ENCODE measurements around the gene PLA2G3.
"Not testable (repeated sequence)": the region's sequence is repeated elsewhere in the genome, so short reads cannot be mapped to it uniquely, and the experiment has no call there.

Gene PLA2G3

GRCh38 chr22:31139866-31140716 lies at the start of gene PLA2G3:
TSS of gene PLA2G3 (minus strand) at chr22:31140508. CDS start at chr22:31140354, 154 bp downstream.
- no peak for DNase-seq (ENCODE audit: low spot score)
- peaks cover 5% of the 10 kb centered on the region for H3K4me1 Mint-ChIP-seq (ENCODE audit: low read depth)
- H3K27ac Mint-ChIP-seq = no peak within 1 kb of the TSS
- peaks cover 5% of the 10 kb centered on the region for H3K9me3 Mint-ChIP-seq
- no peaks in the 10 kb centered on the region for H3K27me3 Mint-ChIP-seq (ENCODE audit: low read depth)
- H3K36me3 Mint-ChIP-seq (ENCODE audit: low read depth) = no peaks in the 10 kb centered on the region
- H3K4me3 Mint-ChIP-seq = no peak within 1 kb of the TSS

GRCh38 chr22:31187627-31188026 lies 47.3 kb upstream of the PLA2G3 start:
- Mint-ChIP-seq H3K27ac (no peak overlapping the region), H3K27me3 (ENCODE audit: low read depth) (no peaks in the 10 kb centered on the region), H3K9me3 (no peaks in the 10 kb centered on the region), H3K36me3 (ENCODE audit: low read depth) (peaks cover 21% of the 10 kb centered on the region), H3K4me1 (ENCODE audit: low read depth) (no peaks in the 10 kb centered on the region), H3K4me3 (no peak overlapping the region)
- no peak for DNase-seq (ENCODE audit: low spot score)

GRCh38 chr22:31185056-31185455 lies 44.7 kb upstream of the PLA2G3 start:
- no peaks in the 10 kb centered on the region for H3K4me1 Mint-ChIP-seq (ENCODE audit: low read depth)
- no peak overlapping the region for H3K4me3 Mint-ChIP-seq
- no peak overlapping the region for H3K27ac Mint-ChIP-seq
- no peaks in the 10 kb centered on the region for H3K9me3 Mint-ChIP-seq
- DNase-seq (ENCODE audit: low spot score) = no peak
- H3K36me3 Mint-ChIP-seq (ENCODE audit: low read depth) = peaks cover 21% of the 10 kb centered on the region
- no peaks in the 10 kb centered on the region for H3K27me3 Mint-ChIP-seq (ENCODE audit: low read depth)

- no peak overlapping the region for H3K4me3 Mint-ChIP-seq
- H3K9me3 Mint-ChIP-seq = no peaks in the 10 kb centered on the region
- no peak for DNase-seq (ENCODE audit: low spot score)
- no peaks in the 10 kb centered on the region for H3K4me1 Mint-ChIP-seq (ENCODE audit: low read depth)
- no peak overlapping the region for H3K27ac Mint-ChIP-seq
- H3K36me3 Mint-ChIP-seq (ENCODE audit: low read depth) = peaks cover 21% of the 10 kb centered on the region
- no peaks in the 10 kb centered on the region for H3K27me3 Mint-ChIP-seq (ENCODE audit: low read depth)
Measured at GRCh38 chr22:31184015-31184414, 43.7 kb upstream of the PLA2G3 start.

- no peak for DNase-seq (ENCODE audit: low spot score)
- no peak overlapping the region for H3K4me3 Mint-ChIP-seq
Measured at GRCh38 chr22:31179345-31179744, 39.0 kb upstream of the PLA2G3 start.

GRCh38 chr22:31178859-31179258 lies 38.6 kb upstream of the PLA2G3 start:
- Mint-ChIP-seq H3K4me3 (no peak overlapping the region), H3K4me1 (ENCODE audit: low read depth) (peaks cover under 1% of the 10 kb centered on the region), H3K9me3 (no peaks in the 10 kb centered on the region), H3K27me3 (ENCODE audit: low read depth) (no peaks in the 10 kb centered on the region), H3K36me3 (ENCODE audit: low read depth) (peaks cover 12% of the 10 kb centered on the region), H3K27ac (no peak overlapping the region)
- DNase-seq (ENCODE audit: low spot score) = no peak

More at GRCh38 chr22:31179345-31179744, 39.0 kb upstream of the PLA2G3 start:
- H3K4me1 Mint-ChIP-seq (ENCODE audit: low read depth) = no peaks in the 10 kb centered on the region
- H3K27me3 Mint-ChIP-seq (ENCODE audit: low read depth) = no peaks in the 10 kb centered on the region
- no peaks in the 10 kb centered on the region for H3K9me3 Mint-ChIP-seq
- H3K27ac Mint-ChIP-seq = no peak overlapping the region
- H3K36me3 Mint-ChIP-seq (ENCODE audit: low read depth) = peaks cover 12% of the 10 kb centered on the region

- Mint-ChIP-seq H3K9me3 (no peaks in the 10 kb centered on the region), H3K4me3 (no peak overlapping the region), H3K36me3 (ENCODE audit: low read depth) (peaks cover 14% of the 10 kb centered on the region), H3K27ac (no peak overlapping the region), H3K4me1 (ENCODE audit: low read depth) (peaks cover 7% of the 10 kb centered on the region), H3K27me3 (ENCODE audit: low read depth) (no peaks in the 10 kb centered on the region)
- no peak for DNase-seq (ENCODE audit: low spot score)
Measured at GRCh38 chr22:31177420-31178162, 37.3 kb upstream of the PLA2G3 start.

GRCh38 chr22:31176923-31177322 lies 36.6 kb upstream of the PLA2G3 start:
- no peak overlapping the region for H3K27ac Mint-ChIP-seq
- no peaks in the 10 kb centered on the region for H3K27me3 Mint-ChIP-seq (ENCODE audit: low read depth)
- DNase-seq (ENCODE audit: low spot score) = no peak
- peaks cover 13% of the 10 kb centered on the region for H3K36me3 Mint-ChIP-seq (ENCODE audit: low read depth)
- no peaks in the 10 kb centered on the region for H3K9me3 Mint-ChIP-seq
- no peak overlapping the region for H3K4me3 Mint-ChIP-seq
- peaks cover 10% of the 10 kb centered on the region for H3K4me1 Mint-ChIP-seq (ENCODE audit: low read depth)

- no peak overlapping the region for H3K4me3 Mint-ChIP-seq
- H3K27me3 Mint-ChIP-seq (ENCODE audit: low read depth) = no peaks in the 10 kb centered on the region
- H3K9me3 Mint-ChIP-seq = no peaks in the 10 kb centered on the region
- H3K36me3 Mint-ChIP-seq (ENCODE audit: low read depth) = peaks cover 8% of the 10 kb centered on the region
- no peak overlapping the region for H3K27ac Mint-ChIP-seq
- no peak for DNase-seq (ENCODE audit: low spot score)
- H3K4me1 Mint-ChIP-seq (ENCODE audit: low read depth) = peaks cover 13% of the 10 kb centered on the region
Measured at GRCh38 chr22:31173386-31174145, 33.3 kb upstream of the PLA2G3 start.

GRCh38 chr22:31171734-31172133 lies 31.4 kb upstream of the PLA2G3 start:
- peaks cover 14% of the 10 kb centered on the region for H3K36me3 Mint-ChIP-seq (ENCODE audit: low read depth)
- H3K4me1 Mint-ChIP-seq (ENCODE audit: low read depth) = peaks cover 20% of the 10 kb centered on the region
- not testable (repeated sequence) for H3K27ac Mint-ChIP-seq; H3K27me3 Mint-ChIP-seq (ENCODE audit: low read depth); DNase-seq (ENCODE audit: low spot score); H3K9me3 Mint-ChIP-seq; H3K4me3 Mint-ChIP-seq

- Mint-ChIP-seq H3K9me3 (no peaks in the 10 kb centered on the region), H3K27ac (no peak overlapping the region), H3K27me3 (ENCODE audit: low read depth) (no peaks in the 10 kb centered on the region), H3K4me3 (no peak overlapping the region), H3K4me1 (ENCODE audit: low read depth) (peaks cover 20% of the 10 kb centered on the region), H3K36me3 (ENCODE audit: low read depth) (peaks cover 15% of the 10 kb centered on the region)
- DNase-seq (ENCODE audit: low spot score) = no peak
Measured at GRCh38 chr22:31170971-31171370, 30.7 kb upstream of the PLA2G3 start.

- H3K9me3 Mint-ChIP-seq = no peaks in the 10 kb centered on the region
- DNase-seq (ENCODE audit: low spot score) = no peak
- no peak overlapping the region for H3K27ac Mint-ChIP-seq
- H3K36me3 Mint-ChIP-seq (ENCODE audit: low read depth) = peaks cover 12% of the 10 kb centered on the region
- peaks cover 29% of the 10 kb centered on the region for H3K4me1 Mint-ChIP-seq (ENCODE audit: low read depth)
- peak overlapping the region; percentile 99 for H3K4me3 Mint-ChIP-seq
- peaks cover 5% of the 10 kb centered on the region for H3K27me3 Mint-ChIP-seq (ENCODE audit: low read depth)
Measured at GRCh38 chr22:31162015-31162765, 21.9 kb upstream of the PLA2G3 start.

- Mint-ChIP-seq H3K4me3 (peak overlapping the region; percentile 99), H3K4me1 (ENCODE audit: low read depth) (peaks cover 29% of the 10 kb centered on the region), H3K36me3 (ENCODE audit: low read depth) (peaks cover 11% of the 10 kb centered on the region), H3K27ac (no peak overlapping the region), H3K9me3 (no peaks in the 10 kb centered on the region), H3K27me3 (ENCODE audit: low read depth) (peaks cover 5% of the 10 kb centered on the region)
- DNase-seq (ENCODE audit: low spot score) = no peak
Measured at GRCh38 chr22:31161386-31161785, 21.1 kb upstream of the PLA2G3 start.

All from T-helper 2 cell treated with Interferon-gamma antibody and Interleukin-4, amounts not matched to agents 5 μg/mL and 100 μg/mL, for 36 hours (primary cell).